SU-DHL-6 (cell line): ENCODE results near the gene SLC9A3.

ENCODE experiments used
- H2AFZ ChIP-seq: fragments of 200-600 bp; sonication (generic); 2 replicates; pipeline ENCODE4 v1.6.1; 2014; ENCODE audit warnings: low read depth, mild to moderate bottlenecking, moderate library complexity, mixed read lengths, antibody characterized with exemption, low read length; ENCODE audit not compliant: severe bottlenecking
- H3F3A ChIP-seq: fragments of 200-600 bp; shearing (Covaris generic); 2 replicates; pipeline ENCODE4 v1.6.0; 2016; ENCODE audit warnings: antibody characterized with exemption, mild to moderate bottlenecking; ENCODE audit not compliant: insufficient read depth
- H3K27ac ChIP-seq: fragments of 200-600 bp; sonication (generic); 2 replicates; pipeline ENCODE4 v1.5.1; 2016; ENCODE audit warnings: low read depth, mild to moderate bottlenecking, low read length, moderate library complexity, mixed read lengths
- H3K27me3 ChIP-seq: fragments of 200-600 bp; sonication (generic), shearing (Covaris generic); 2 replicates; pipeline ENCODE4 v1.6.0; 2014; ENCODE audit warnings: mild to moderate bottlenecking, low read length
- H3K36me3 ChIP-seq: fragments of 200-600 bp; sonication (generic); 2 replicates; pipeline ENCODE4 v1.6.1; 2014; ENCODE audit warnings: mild to moderate bottlenecking, low read length, mixed read lengths
- H3K4me2 ChIP-seq: fragments of 300-600, 200-600 bp; shearing (Covaris generic), sonication (generic); 2 replicates; pipeline ENCODE4 v1.6.0; 2014; ENCODE audit warnings: low read length, low read depth, mild to moderate bottlenecking; ENCODE audit not compliant: poor library complexity, severe bottlenecking
- H3K4me3 ChIP-seq: fragments of 200-600 bp; sonication (generic); 2 replicates; pipeline ENCODE4 v1.5.1; 2014; ENCODE audit warnings: antibody characterized with exemption, low read length, mild to moderate bottlenecking, mixed read lengths; ENCODE audit not compliant: insufficient read depth, poor library complexity, severe bottlenecking
- H3K79me2 ChIP-seq: fragments of 200-600 bp; sonication (generic); 2 replicates; pipeline ENCODE4 v1.6.1; 2014; ENCODE audit warnings: mild to moderate bottlenecking, low read length, moderate library complexity; ENCODE audit not compliant: insufficient read depth
- H3K9ac ChIP-seq: fragments of 200-600 bp; sonication (generic); 2 replicates; pipeline ENCODE4 v1.7.0; 2014; ENCODE audit warnings: mild to moderate bottlenecking, low read length
- H3K9me2 ChIP-seq: fragments of 200-600 bp; sonication (generic); replicated peaks from 2 replicates; pipeline ENCODE4 v1.6.1; 2014; ENCODE audit warnings: low read length; ENCODE audit not compliant: insufficient read depth
- H3K9me3 ChIP-seq: fragments of 200-600 bp; sonication (generic); 2 replicates; pipeline ENCODE4 v1.6.1; 2014; ENCODE audit warnings: low read length, mixed read lengths; ENCODE audit not compliant: insufficient read depth
- H4K20me1 ChIP-seq: fragments of 200-600 bp; sonication (generic); 2 replicates; pipeline ENCODE4 v1.6.1; 2014; ENCODE audit warnings: low read depth, mild to moderate bottlenecking, antibody characterized with exemption, low read length, moderate library complexity, mixed read lengths
- CTCF ChIP-seq: fragments of 200-600 bp; sonication (generic); IDR thresholded peaks from one replicate; pipeline ENCODE4 v1.5.1; 2017; ENCODE audit warnings: antibody characterized with exemption, mild to moderate bottlenecking, low read length, moderate library complexity; ENCODE audit not compliant: insufficient read depth, poor library complexity, severe bottlenecking
- EZH2phosphoT487 ChIP-seq: fragments of 200-600 bp; sonication (generic), shearing (Covaris generic); conservative IDR thresholded peaks from 2 replicates; pipeline ENCODE4 v1.6.1; 2018; ENCODE audit warnings: mild to moderate bottlenecking, antibody characterized with exemption, low read length, moderate library complexity, mixed read lengths

SLC9A3 gene

GRCh38 chr5:442335-443238, 81.7 kb downstream of the SLC9A3 start, which contains the start of gene EXOC3:
TSS of gene EXOC3 (plus strand) at chr5:443176. CDS start at chr5:446206, 3,030 bp downstream.
- H3K9ac ChIP-seq = peak within 1 kb of the TSS; percentile 95
- peak within 1 kb of the TSS; percentile 92 for H3K4me3 ChIP-seq
- H3K27me3 ChIP-seq = no peaks in the 10 kb centered on the region
- H3F3A ChIP-seq = no peaks in the 10 kb centered on the region
- no peaks in the 10 kb centered on the region for H3K9me3 ChIP-seq
- TF ChIP-seq EZH2phosphoT487 (no peak), CTCF (no peak)
- no peaks in the 10 kb centered on the region for H3K9me2 ChIP-seq
- peak within 1 kb of the TSS; percentile 68 for H3K4me2 ChIP-seq
- peak within 1 kb of the TSS; percentile 90 for H2AFZ ChIP-seq
- peaks cover 12% of the 10 kb centered on the region for H3K79me2 ChIP-seq
- no peaks in the 10 kb centered on the region for H3K36me3 ChIP-seq
- H4K20me1 ChIP-seq = no peaks in the 10 kb centered on the region
- peak within 1 kb of the TSS; percentile 36 for H3K27ac ChIP-seq

GRCh38 chr5:441996-442334, 82.3 kb downstream of the SLC9A3 start:
- TF ChIP-seq EZH2phosphoT487 (no peak), CTCF (no peak)
- H3K27ac ChIP-seq = no peak overlapping the region
- peak overlapping the region; percentile 95 for H3K9ac ChIP-seq
- H3F3A ChIP-seq = no peaks in the 10 kb centered on the region
- H3K79me2 ChIP-seq = peaks cover 12% of the 10 kb centered on the region
- H3K9me2 ChIP-seq = no peaks in the 10 kb centered on the region
- H3K36me3 ChIP-seq = no peaks in the 10 kb centered on the region
- no peaks in the 10 kb centered on the region for H3K27me3 ChIP-seq
- H4K20me1 ChIP-seq = no peaks in the 10 kb centered on the region
- no peaks in the 10 kb centered on the region for H3K9me3 ChIP-seq
- peak overlapping the region; percentile 68 for H3K4me2 ChIP-seq
- no peak overlapping the region for H2AFZ ChIP-seq
- H3K4me3 ChIP-seq = peak overlapping the region; percentile 92

- Histone ChIP-seq H3K4me2 (no peak overlapping the region), H2AFZ (no peak overlapping the region)
Observed at GRCh38 chr5:440401-441201, 83.6 kb downstream of the SLC9A3 start.

More at GRCh38 chr5:440401-441201, 83.6 kb downstream of the SLC9A3 start:
- H3K9me3 ChIP-seq = no peaks in the 10 kb centered on the region
- H3K4me3 ChIP-seq = no peak overlapping the region
- H3K79me2 ChIP-seq = peaks cover 12% of the 10 kb centered on the region
- H3K36me3 ChIP-seq = no peaks in the 10 kb centered on the region
- TF ChIP-seq CTCF (no peak), EZH2phosphoT487 (no peak)
- H3K9ac ChIP-seq = no peak overlapping the region
- H4K20me1 ChIP-seq = no peaks in the 10 kb centered on the region
- H3K9me2 ChIP-seq = no peaks in the 10 kb centered on the region
- no peak overlapping the region for H3K27ac ChIP-seq
- H3F3A ChIP-seq = no peaks in the 10 kb centered on the region
- no peaks in the 10 kb centered on the region for H3K27me3 ChIP-seq
